ENCODE data around the gene CELSR1.

DNA sequence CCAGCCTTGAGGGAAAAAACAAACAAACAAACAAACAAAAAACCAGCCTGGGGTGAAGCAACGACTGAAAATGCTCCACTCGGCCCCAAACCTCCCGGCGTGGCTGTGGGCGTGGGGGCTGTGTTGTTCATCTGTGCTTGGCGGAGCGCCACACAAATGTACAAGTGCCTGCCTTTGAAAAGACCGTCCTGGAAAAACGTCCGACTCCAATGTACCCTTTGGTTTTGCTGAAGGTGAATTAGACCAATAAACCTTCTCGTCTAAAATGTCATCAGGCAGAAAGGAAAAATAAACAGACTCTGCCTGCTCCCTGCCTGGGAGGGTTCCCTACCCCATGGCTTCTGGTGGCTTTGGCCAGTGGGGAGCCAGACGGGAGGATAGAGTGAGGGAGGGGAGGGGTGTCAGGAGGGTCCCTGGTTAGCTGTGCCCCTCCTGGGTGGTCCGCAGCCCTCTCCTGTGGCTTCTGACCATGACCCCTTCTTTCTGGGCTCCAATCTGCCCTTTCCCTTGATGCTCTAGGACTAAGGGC lies 108.0 kb downstream of the CELSR1 start:
- TF ChIP-seq, protein P1, sequence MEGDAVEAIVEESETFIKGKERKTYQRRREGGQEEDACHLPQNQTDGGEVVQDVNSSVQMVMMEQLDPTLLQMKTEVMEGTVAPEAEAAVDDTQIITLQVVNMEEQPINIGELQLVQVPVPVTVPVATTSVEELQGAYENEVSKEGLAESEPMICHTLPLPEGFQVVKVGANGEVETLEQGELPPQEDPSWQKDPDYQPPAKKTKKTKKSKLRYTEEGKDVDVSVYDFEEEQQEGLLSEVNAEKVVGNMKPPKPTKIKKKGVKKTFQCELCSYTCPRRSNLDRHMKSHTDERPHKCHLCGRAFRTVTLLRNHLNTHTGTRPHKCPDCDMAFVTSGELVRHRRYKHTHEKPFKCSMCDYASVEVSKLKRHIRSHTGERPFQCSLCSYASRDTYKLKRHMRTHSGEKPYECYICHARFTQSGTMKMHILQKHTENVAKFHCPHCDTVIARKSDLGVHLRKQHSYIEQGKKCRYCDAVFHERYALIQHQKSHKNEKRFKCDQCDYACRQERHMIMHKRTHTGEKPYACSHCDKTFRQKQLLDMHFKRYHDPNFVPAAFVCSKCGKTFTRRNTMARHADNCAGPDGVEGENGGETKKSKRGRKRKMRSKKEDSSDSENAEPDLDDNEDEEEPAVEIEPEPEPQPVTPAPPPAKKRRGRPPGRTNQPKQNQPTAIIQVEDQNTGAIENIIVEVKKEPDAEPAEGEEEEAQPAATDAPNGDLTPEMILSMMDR (IDR thresholded peaks at IDR 0.05) = no peak
- no peak for TF ChIP-seq EP300 (IDR thresholded peaks at IDR 0.05)

All from sigmoid colon (tissue), 4 donors.